Hematopoietic multipotent progenitor cell treated with erythropoietin and hydrocortisone succinate and interleukin-3 and kit ligand, for 15 days (in vitro differentiated cells): Measurements from ENCODE around the gene PSMA2.
"Not testable (repeated sequence)": the region's sequence is repeated elsewhere in the genome, so short reads cannot be mapped to it uniquely, and the experiment has no call there.

ENCODE experiments used
- DNase-seq: peaks from one replicate; pipeline ENCODE4 v3.0.0-alpha.2; 2015; ENCODE audit warnings: low spot score

The PSMA2 gene

DNA sequence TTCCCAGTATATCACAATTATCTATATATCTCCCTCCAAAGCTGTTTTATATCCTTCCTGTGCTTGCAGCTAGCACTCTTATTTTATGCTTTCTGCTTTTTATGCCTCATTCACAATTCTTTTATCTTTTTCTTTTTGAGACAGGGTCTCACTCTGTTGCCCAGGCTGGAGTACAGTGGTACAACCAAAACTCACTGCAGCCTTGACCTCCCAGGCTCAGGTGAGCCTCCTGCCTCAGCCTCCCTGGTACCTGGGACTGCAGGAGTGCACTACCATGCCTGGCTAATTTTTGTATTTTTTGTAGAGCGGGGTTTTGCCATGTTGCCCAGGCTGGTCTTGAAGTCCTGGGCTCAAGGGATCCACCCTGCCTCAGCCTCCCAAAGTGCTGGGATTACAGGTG lies 25.8 kb downstream of the PSMA2 start:
- DNase-seq, result no peak

DNA sequence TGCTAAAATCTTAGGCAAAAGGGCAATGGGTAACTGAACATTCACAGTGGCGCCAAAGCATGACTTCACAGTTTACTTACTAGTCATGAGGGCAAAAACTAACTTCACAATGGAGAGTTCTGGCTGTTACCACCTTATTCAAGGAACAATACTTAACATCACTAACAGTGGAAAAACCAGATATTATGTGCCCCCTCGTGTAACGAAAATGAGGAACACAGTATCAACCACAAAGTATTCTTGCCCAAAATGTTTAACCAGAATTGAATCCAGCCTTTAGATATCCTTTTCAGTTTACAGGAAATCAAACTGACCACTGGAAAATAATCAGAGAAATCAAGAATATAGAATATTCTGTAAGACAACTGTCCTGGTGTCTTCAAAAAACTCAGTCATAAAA lies 29.6 kb downstream of the PSMA2 start:
- no peak for DNase-seq

DNA sequence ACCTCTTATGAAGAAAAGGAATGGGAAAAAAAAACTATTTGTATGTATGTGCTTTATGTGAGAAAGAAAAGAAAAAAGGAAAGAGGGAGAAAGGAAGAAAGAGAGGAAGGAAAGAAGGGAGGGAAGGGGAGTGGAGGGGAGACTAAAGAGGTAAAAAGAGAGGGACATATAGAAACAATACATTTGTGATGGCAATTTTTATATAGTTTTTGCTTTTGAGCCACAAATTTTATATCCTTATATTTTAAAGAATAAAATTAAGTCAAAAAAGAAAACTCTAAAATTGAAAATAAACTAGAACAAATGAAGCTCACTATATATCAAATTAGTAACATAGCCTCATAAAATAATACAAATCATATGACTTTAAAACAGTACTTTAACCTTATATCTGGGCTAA lies 31.1 kb downstream of the PSMA2 start:
- no peak for DNase-seq

DNA sequence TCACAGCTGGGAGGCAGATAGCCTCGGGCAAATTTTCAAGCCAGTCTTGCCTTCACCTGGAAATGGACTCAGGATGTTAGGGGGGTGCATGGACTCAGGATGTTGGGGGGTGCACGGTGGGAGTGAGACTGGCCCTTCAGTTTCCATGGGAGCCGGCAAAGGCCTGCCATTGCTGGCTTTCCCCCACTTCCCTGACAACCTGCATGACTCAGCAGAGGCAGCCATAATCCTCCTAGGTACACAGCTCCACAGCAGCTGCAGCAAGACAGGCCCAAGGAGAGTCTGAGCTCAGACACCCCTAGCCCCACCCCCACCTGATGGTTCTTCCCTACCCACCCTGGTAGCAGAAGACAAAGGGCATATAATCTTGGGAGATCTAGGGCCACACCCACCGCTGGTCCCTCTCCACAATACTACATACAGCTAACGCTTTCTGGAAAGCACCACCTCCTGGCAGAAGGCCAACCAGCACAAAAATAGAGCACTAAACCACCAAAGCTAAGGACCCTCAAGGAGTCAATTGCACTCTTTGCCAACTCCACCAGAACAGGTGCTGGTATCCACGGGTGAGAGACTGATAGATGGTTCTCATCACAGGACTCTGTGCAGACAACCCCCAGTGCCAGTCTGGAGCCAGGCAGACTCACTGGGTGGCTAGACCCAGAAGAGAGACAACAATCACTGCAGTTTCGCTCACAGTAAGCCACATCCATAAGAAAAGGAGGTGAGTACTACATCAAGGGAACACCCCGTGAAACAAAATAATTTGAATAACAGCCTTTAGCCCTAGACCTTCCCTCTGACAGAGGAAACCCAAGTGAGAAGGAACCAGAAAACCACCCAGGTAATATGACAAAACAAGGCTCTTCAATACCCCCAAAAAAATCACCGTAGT lies 38.4 kb downstream of the PSMA2 start:
- DNase-seq, result no peak

DNA sequence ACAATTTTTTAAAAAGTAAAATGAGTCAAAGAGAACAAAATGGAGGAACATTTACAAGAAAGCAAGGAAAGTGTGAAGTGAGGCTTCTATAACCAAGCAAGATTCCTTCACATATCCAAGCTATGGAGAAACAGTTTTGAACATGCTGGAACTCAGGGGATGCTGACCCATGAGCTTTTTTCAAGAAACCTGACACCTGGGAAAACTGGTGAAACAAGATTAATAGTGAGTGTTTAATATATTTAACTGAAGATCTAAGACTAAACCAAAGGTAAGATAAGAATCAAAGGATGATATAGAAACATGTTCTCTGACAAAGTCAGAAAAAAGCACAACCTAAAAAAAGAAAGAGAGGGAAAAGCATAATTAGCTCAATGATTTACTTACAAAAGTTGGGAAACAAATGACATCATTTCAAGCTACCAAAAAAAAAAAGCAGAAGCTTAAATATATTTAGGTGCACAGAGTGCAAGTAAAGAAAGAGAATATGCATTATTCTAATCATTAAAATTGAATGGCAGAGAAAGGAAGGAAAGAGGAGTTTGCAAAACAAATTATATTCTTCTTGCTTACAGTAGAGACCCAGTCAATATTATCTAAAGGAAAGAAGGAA lies 45.0 kb downstream of the PSMA2 start:
- no peak for DNase-seq

DNA sequence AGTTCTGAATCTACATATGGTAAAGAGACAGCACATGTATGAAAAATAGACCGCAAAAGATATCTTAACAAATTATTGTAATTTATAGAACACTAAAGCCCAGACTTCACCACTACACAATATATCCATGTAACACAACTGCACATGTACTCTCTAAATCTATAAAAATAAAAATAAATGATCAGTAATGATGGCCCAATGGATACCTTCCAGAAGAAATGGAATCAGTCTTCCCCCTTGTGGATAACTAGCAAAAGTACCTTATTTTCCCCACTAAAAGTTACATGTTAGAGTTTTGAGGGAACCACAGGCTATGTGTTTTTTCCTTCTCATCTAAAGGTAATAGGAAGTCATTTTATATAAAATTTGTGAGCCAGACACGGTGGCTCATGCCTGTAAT lies 45.8 kb downstream of the PSMA2 start:
- DNase-seq, result no peak

DNA sequence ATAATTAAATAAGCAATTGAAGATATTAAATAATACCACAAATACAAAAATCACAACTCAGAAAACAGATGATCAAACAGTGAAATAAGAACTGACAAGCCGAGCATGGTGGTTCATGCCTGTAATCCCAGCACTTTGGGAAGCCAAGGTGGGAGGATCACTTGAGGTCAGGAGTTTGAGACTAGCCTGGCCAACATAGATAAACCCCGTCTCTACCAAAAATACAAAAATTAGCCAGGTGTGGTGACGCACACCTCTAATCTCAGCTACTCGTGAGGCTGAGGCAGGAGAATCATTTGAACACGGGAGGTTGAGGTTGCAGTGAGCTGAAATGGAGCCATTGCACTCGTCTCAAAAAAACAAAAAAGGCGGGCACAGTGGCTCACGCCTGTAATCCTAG lies 46.8 kb downstream of the PSMA2 start:
- DNase-seq, result not testable (repeated sequence)

DNA sequence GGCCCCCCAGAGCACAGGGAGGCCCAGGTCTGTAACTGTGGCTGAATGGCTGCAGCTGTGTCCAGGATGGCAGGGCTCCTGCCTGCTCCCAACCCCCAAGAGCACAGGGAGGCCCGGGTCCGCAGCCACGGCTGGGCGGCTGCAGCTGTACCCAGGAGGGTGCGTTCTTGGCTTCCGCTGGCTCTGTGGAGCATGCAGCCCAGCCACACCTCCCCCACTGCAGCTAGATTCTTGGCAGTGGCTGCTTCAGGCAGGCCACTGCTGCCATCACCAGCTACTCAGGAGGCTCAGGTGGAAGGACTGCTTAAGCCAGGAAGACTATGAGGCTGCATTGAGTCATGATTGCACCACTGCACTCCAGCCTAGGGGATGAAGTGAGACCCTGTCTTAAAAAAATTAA lies 48.0 kb downstream of the PSMA2 start:
- DNase-seq, result no peak

DNA sequence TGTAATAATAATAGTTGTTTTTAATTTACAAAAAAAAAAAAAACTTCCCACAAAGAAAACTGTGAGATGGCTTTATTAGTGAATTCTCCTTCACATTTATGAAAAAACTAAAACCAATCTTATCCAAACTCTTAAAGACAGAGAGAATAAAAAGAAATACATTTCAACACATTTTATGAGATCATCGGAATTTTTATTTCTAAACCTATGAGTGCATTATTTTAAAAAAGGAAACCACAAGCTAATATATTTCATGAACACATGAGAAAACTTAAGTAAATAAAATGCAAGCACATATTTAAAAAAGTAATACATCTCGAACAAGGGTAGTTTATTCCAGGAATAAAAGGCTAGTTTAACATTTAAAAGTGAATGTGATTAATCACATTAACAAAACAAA lies 51.6 kb downstream of the PSMA2 start:
- DNase-seq, result no peak

DNA sequence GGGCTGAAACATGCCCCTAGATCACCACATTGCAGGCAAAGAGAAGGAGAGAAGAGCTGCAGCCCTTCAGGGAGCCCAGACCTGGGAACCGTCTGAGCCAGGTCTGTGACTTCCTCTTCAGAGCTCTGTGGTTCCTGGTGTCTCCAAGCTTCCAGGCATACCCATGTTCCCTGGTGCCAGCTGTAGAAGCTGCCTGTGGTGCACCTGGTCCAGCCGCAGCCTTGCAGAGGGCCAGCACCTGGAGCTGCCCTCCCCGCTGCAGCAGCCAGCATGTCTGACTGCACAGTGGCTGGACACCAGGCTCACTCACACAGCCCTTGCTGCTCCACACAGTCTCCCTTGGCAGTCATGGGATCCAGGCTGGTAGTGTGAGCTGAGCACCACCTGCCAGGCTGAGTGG lies 53.7 kb downstream of the PSMA2 start:
- no peak for DNase-seq

DNA sequence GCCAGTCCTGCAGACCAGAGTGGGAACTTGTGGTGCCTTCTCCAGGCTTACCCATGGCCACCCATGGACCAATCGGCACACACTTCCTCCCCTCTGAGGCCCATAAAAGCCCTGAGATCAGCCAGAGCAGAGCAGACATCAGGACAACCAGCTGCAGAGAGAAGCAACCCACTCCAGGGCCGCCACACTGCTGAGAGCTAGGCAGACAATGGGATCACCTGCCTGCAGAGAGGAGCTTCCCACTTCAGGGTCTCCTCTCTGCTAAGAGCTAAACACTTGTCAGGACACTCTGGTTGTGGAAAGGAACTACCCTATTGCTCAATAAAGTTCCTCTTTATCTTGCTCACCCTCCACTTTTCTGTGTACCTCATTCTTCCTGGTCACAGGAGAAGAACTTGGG lies 54.1 kb downstream of the PSMA2 start:
- no peak for DNase-seq

DNA sequence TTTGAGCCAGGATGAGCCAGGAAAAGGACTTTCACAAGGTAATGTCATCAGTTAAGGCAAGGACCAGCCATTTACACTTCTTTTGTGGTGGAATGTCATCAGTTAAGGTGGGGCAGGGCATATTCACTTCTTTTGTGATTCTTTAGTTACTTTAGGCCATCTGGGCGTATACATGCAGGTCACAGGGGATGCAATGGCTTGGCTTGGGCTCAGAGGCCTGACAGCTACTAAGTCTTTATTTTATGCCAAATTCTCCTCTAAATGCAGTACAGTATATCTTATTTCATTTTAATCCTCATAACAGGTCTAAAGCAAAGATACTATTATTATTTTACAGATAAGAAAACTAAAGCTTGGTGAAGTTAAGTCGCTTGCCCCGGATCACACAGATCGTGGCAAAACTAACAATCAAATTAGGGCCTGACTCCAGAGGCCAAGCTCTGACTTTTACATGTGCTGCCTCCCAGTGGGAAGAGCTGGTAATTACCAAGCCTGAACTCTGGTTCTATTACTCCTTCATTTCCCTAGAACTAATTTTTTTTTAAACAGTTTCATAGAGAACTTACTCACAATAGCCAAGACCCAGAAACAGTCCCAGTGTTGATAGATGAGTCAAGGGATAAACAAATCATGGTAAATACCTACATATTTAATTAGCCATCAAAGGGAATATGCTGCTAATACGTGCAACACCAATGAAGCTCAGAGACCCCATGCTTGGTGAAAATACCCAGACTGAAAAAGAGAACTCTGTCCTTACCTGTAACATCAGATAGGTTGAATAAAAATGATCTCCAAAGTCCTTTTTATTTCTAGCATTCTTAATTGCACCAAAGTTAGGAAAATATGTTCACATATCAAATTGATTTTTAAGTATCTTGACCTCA lies 55.5 kb downstream of the PSMA2 start:
- peak; percentile 37 for DNase-seq

DNA sequence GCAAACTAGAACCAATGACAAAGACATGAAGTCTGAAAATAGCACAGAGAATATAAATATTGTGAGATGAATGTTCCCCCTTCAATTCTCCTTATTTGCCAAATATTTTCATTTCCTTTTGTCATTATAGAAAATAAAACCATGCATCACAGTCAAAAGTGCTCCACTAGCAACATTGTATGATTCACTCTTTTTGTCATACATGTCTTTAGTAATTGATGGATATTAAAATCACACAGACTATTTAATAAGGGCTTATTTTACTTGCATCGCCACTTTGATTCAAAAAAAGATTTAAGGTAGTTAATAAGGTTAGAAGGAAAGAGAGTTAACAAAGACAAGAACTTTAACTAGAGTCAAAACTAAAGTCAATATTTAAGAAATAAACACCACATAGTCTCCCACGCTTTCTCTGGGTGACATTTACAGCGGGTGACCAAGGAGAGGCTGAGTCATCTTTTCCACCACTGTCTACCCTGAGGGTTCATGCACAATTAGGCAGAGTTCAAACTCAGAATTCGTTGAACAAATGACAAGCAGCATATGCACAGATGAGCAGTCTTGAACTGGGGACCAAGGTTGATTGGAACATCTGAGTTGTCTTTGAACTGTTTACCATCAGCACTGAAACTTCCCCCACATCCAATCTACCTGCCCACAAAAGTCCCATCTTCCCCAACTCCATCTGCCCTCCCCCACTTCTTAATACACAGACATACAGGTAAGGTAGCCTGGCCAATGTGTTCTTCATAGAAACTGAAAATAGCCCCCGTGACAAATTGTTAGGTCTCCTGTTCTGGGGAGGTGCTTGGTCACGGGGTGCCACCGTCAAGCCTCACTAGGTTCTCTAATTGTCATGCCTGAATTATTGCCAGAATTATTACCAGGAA lies 62.6 kb downstream of the PSMA2 start:
- DNase-seq, result no peak

DNA sequence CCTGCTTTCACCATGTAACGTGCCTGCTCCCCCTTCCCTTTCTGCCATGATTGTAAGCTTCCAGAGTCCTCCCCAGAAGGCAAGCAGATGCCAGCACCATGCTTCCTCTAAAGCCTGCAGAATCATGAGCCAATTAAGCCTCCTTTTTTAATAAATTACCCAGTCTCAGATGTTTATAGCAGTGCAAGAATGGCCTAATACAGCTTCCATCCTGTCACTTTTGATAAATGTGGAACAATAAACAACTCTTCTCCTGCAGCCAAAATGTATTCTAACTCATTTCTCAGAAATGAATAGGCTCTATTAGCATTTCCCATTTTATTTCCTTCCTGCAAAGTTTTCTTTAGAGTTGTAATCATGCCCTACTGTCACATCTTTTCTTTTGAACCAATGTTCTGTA lies 63.5 kb downstream of the PSMA2 start:
- DNase-seq, result no peak
